OCI-LY1 (cell line): ENCODE results near the gene SNRNP40.

Experiments used
- CTCF ChIP-seq: fragments of 200-600 bp; sonication (generic), shearing (Covaris generic); IDR thresholded peaks from 2 replicates; pipeline ENCODE4 v1.5.1; 2017; ENCODE audit warnings: mild to moderate bottlenecking, antibody characterized with exemption, low read length, moderate library complexity, mixed read lengths
- EZH2 ChIP-seq: fragments of 200-600 bp; sonication (generic), shearing (Covaris generic); IDR thresholded peaks from 2 replicates; pipeline ENCODE4 v1.8.0; 2017; ENCODE audit warnings: borderline replicate concordance, mixed run types, mild to moderate bottlenecking, antibody characterized with exemption, low read length, moderate library complexity, mixed read lengths

- no peak for TF ChIP-seq CTCF
- TF ChIP-seq EZH2: no peak
These were observed 68.6 kb downstream of the SNRNP40 start for GRCh38 chr1:31227891-31228568.
